ENCODE measurements around the gene YPEL1.

DNA sequence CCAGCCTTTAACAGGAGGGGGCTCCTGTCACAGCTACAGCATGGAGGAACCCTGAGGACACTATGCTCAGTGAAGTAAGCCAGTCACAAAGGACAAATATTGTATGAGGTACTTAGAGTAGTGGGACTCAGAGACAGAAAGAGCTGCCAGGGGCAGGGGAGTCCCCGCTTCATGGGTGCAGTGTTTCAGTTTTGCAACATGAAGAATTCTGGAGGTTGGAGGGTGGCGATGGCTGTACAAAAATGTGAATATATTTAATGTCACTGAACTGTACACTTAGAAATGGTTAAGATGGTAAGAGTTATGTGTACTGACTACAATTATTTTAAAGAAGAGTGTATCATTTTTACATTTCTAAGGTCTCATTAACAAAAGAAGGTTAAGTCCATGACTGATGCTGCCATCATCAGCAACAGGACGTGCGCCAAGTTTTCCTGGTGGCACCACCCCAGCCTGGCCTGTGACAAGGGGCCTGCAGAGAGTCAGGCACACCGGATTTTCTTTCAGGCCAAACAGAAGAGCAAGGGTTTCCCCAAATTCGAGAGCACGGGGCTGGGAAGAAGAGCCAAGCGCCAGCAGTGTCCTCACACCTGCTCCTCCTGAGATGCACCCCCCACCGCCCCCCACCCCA lies 22.1 kb downstream of the YPEL1 start:
- TF ChIP-seq EZH2 (IDR thresholded peaks at IDR 0.05): no peak
- TF ChIP-seq MAX (IDR thresholded peaks at IDR 0.05): no peak
- TF ChIP-seq POLR2AphosphoS5 (IDR thresholded peaks at IDR 0.05; ENCODE audit: low read depth, low read length): no peak
- no peak for TF ChIP-seq CBX3 (IDR thresholded peaks at IDR 0.05; ENCODE audit: low read depth)
- no peak for TF ChIP-seq SP1 (IDR thresholded peaks at IDR 0.05; ENCODE audit: low read depth)
- TF ChIP-seq, protein P1, sequence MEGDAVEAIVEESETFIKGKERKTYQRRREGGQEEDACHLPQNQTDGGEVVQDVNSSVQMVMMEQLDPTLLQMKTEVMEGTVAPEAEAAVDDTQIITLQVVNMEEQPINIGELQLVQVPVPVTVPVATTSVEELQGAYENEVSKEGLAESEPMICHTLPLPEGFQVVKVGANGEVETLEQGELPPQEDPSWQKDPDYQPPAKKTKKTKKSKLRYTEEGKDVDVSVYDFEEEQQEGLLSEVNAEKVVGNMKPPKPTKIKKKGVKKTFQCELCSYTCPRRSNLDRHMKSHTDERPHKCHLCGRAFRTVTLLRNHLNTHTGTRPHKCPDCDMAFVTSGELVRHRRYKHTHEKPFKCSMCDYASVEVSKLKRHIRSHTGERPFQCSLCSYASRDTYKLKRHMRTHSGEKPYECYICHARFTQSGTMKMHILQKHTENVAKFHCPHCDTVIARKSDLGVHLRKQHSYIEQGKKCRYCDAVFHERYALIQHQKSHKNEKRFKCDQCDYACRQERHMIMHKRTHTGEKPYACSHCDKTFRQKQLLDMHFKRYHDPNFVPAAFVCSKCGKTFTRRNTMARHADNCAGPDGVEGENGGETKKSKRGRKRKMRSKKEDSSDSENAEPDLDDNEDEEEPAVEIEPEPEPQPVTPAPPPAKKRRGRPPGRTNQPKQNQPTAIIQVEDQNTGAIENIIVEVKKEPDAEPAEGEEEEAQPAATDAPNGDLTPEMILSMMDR (IDR thresholded peaks at IDR 0.05 in 2 of 3, conservative IDR thresholded peaks at IDR 0.05 in 1 of 3; ENCODE audit: borderline replicate concordance in 1 of 3, insufficient read depth in 1 of 3, low read depth in 2 of 3, low read length in 2 of 3): 0 out of 6 replicates have a peak, but pooled peaks of 1 of the 3 experiments have one; percentile 3
- TF ChIP-seq CEBPB (IDR thresholded peaks at IDR 0.05; ENCODE audit: low read depth): no peak
- TF ChIP-seq POLR2A (IDR thresholded peaks at IDR 0.05; ENCODE audit: borderline replicate concordance, extremely low read depth, insufficient read depth, insufficient read length): no peak
- TF ChIP-seq JUND (IDR thresholded peaks at IDR 0.05): no peak
- no peak for TF ChIP-seq FOSL1 (IDR thresholded peaks at IDR 0.05; ENCODE audit: low read depth)
- no peak for TF ChIP-seq EGR1 (IDR thresholded peaks at IDR 0.05; ENCODE audit: low read depth)
- no peak for TF ChIP-seq RAD21 (IDR thresholded peaks at IDR 0.05; ENCODE audit: low read depth)
- TF ChIP-seq ATF3 (IDR thresholded peaks at IDR 0.05): no peak
- TF ChIP-seq EZH2phosphoT487 (IDR thresholded peaks at IDR 0.05; ENCODE audit: borderline replicate concordance): no peak
